HepG2 (cell line): ENCODE results near the gene TCF12. TPM values are rescaled to one million over a fixed set of nuclear protein-coding genes. Genes with fewer than 3 reads are reported as not detected.
A peak's percentile ranks its signal among the peaks of the same experiment; 100 is the strongest.

Source experiments
- CBX5 ChIP-seq: sonication (generic); formaldehyde crosslinking; IDR thresholded peaks from 2 replicates; pipeline ENCODE4 v1.4.0; 2020; ENCODE audit warnings: missing genetic modification reagents, borderline replicate concordance
- PAF1 ChIP-seq: IDR thresholded peaks from 2 replicates; pipeline ENCODE4 v1.6.1; 2016; ENCODE audit warnings: missing genetic modification reagents, missing compliant biosample characterization
- RBAK ChIP-seq: sonication (generic); formaldehyde crosslinking; IDR thresholded peaks from 2 replicates; pipeline ENCODE4 v1.5.1; 2020; ENCODE audit warnings: mild to moderate bottlenecking, missing genetic modification reagents
- SMAD1 ChIP-seq: sonication (generic); formaldehyde crosslinking; IDR thresholded peaks from 2 replicates; pipeline ENCODE4 v1.4.0; 2020; ENCODE audit warnings: missing genetic modification reagents, low read depth, mild to moderate bottlenecking, borderline replicate concordance
- SOX13 ChIP-seq, 3 experiments: fragments of 450-650 bp in 1 of 3; sonication (generic) in 1 of 3; formaldehyde crosslinking in 1 of 3; IDR thresholded peaks in 2 of 3; conservative IDR thresholded peaks in 1 of 3; 2 replicates each; pipeline versions ENCODE4 v1.5.0 to v1.6.1; 2016 to 2020; ENCODE audit warnings: antibody characterized with exemption in 1 of 3, mild to moderate bottlenecking in 1 of 3, missing compliant biosample characterization in 1 of 3, missing genetic modification reagents in 1 of 3, moderate library complexity in 1 of 3
- SP5 ChIP-seq: IDR thresholded peaks from 2 replicates; pipeline ENCODE4 v1.6.1; 2016; ENCODE audit warnings: low read depth, borderline replicate concordance
- TGIF2 ChIP-seq: IDR thresholded peaks from 2 replicates; pipeline ENCODE4 v1.6.1; 2016; ENCODE audit warnings: control low read depth, missing compliant biosample characterization
- ZKSCAN1 ChIP-seq: fragments of 150-350 bp; IDR thresholded peaks from 2 replicates; pipeline ENCODE4 v1.6.1; 2014; ENCODE audit warnings: low read length
- ZNF124 ChIP-seq: sonication (generic); formaldehyde crosslinking; IDR thresholded peaks from 2 replicates; pipeline ENCODE4 v1.4.0; 2020; ENCODE audit warnings: missing genetic modification reagents
- ZNF225 ChIP-seq: sonication (generic); formaldehyde crosslinking; IDR thresholded peaks from 2 replicates; pipeline ENCODE4 v1.4.0; 2020; ENCODE audit warnings: mild to moderate bottlenecking, missing genetic modification reagents
- ZNF468 ChIP-seq: sonication (generic); formaldehyde crosslinking; IDR thresholded peaks from 2 replicates; pipeline ENCODE4 v1.8.0; 2022; ENCODE audit warnings: mild to moderate bottlenecking, moderate library complexity, missing genetic modification reagents
- ZNF562 ChIP-seq: sonication (generic); formaldehyde crosslinking; IDR thresholded peaks from 2 replicates; pipeline ENCODE4 v1.8.0; 2022; ENCODE audit warnings: missing genetic modification reagents, borderline replicate concordance
- ZNF781 ChIP-seq: sonication (generic); formaldehyde crosslinking; IDR thresholded peaks from 2 replicates; pipeline ENCODE4 v1.5.1; 2020; ENCODE audit warnings: borderline replicate concordance, mild to moderate bottlenecking, missing genetic modification reagents; ENCODE audit errors: not compliant biosample characterization
- ZNF883 ChIP-seq: sonication (generic); formaldehyde crosslinking; IDR thresholded peaks from 2 replicates; pipeline ENCODE4 v1.5.1; 2020; ENCODE audit warnings: mild to moderate bottlenecking, missing genetic modification reagents; ENCODE audit errors: not compliant biosample characterization
- polyA plus RNA-seq, 8 experiments: library from polyadenylated mRNA; depleted of rRNA in 3 of 8; stranded (reverse) in 7 of 8; unstranded in 1 of 8; fragments of >200 nt; fragmentation: Illumina TruSeq in 4 of 8; extraction: Trizol in 4 of 8; gene quantifications; 2 replicates each; pipeline versions ENCODE4 v1.2.1 to v1.2.3, GENCODE V29; 2011 to 2016; ENCODE audit warnings: low read depth in 4 of 8, missing spikeins in 1 of 8, mixed read lengths in 1 of 8; ENCODE audit not compliant: insufficient read depth in 1 of 8
- total RNA-seq, 5 experiments: library from RNA; depleted of rRNA; stranded (reverse); fragments of >200 nt; fragmentation: Illumina TruSeq; extraction: Trizol; gene quantifications; 2 replicates each; pipeline ENCODE4 v1.2.3, GENCODE V29; 2016; ENCODE audit warnings: low read depth in 1 of 5
- TF ChIP-seq, protein P1 (sequence below): sonication (generic); formaldehyde crosslinking; IDR thresholded peaks from 2 replicates; pipeline ENCODE4 v1.9.0; 2022; ENCODE audit warnings: low read depth, missing genetic modification reagents
- TF ChIP-seq, protein P2 (sequence below): sonication (generic); formaldehyde crosslinking; conservative IDR thresholded peaks from 2 replicates; pipeline ENCODE4 v1.4.0; 2020; ENCODE audit warnings: mild to moderate bottlenecking, missing genetic modification reagents, moderate library complexity
- TF ChIP-seq, protein P3 (sequence below): sonication (generic); formaldehyde crosslinking; IDR thresholded peaks from 2 replicates; pipeline ENCODE4 v1.4.0; 2020; ENCODE audit warnings: missing genetic modification reagents, borderline replicate concordance
- TF ChIP-seq, protein P4 (sequence below): sonication (generic); formaldehyde crosslinking; IDR thresholded peaks from 2 replicates; pipeline ENCODE4 v1.4.0; 2020; ENCODE audit warnings: missing genetic modification reagents, mild to moderate bottlenecking, borderline replicate concordance

TCF12 gene
- total and polyA plus RNA-seq, 2 of the 13 experiments (the other 11 are each of a cell fraction or from before 2014, with no cell fraction given): 48.6 to 51.1 TPM

DNA sequence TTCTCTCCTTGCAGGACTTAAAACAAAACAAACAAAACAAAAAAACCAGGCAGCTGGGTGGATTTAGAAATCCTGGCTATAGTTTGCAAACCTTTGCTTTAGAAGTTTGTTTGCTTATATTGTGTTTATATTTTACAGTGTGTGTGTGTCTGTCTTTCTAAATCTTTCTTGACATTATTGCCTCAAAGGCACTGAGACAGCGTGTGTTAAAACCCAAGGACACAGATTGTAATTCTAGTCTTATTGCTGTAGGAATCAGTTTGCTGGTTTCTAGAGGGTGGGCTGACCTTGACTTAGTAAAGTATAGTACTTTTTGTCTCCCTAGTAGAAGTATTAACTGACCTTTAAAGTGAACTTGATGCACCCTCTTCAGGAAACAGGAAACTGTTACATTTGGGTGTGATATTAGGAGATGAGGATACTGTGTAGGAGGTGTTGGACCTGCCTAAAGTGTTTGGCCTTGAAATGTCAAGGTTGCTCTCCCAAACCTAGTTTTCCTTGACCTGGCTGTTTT lies 71.0 kb downstream of the TCF12 start (continued):
- TF ChIP-seq, protein P1, sequence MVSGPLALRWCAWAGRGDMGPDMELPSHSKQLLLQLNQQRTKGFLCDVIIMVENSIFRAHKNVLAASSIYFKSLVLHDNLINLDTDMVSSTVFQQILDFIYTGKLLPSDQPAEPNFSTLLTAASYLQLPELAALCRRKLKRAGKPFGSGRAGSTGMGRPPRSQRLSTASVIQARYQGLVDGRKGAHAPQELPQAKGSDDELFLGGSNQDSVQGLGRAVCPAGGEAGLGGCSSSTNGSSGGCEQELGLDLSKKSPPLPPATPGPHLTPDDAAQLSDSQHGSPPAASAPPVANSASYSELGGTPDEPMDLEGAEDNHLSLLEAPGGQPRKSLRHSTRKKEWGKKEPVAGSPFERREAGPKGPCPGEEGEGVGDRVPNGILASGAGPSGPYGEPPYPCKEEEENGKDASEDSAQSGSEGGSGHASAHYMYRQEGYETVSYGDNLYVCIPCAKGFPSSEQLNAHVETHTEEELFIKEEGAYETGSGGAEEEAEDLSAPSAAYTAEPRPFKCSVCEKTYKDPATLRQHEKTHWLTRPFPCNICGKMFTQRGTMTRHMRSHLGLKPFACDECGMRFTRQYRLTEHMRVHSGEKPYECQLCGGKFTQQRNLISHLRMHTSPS: no peak
- TF ChIP-seq SP5 (CRISPR knock-in tag): no peak
- no peak for TF ChIP-seq ZNF562 (CRISPR knock-in tag)
- no peak for TF ChIP-seq ZKSCAN1
- TF ChIP-seq, protein P2, sequence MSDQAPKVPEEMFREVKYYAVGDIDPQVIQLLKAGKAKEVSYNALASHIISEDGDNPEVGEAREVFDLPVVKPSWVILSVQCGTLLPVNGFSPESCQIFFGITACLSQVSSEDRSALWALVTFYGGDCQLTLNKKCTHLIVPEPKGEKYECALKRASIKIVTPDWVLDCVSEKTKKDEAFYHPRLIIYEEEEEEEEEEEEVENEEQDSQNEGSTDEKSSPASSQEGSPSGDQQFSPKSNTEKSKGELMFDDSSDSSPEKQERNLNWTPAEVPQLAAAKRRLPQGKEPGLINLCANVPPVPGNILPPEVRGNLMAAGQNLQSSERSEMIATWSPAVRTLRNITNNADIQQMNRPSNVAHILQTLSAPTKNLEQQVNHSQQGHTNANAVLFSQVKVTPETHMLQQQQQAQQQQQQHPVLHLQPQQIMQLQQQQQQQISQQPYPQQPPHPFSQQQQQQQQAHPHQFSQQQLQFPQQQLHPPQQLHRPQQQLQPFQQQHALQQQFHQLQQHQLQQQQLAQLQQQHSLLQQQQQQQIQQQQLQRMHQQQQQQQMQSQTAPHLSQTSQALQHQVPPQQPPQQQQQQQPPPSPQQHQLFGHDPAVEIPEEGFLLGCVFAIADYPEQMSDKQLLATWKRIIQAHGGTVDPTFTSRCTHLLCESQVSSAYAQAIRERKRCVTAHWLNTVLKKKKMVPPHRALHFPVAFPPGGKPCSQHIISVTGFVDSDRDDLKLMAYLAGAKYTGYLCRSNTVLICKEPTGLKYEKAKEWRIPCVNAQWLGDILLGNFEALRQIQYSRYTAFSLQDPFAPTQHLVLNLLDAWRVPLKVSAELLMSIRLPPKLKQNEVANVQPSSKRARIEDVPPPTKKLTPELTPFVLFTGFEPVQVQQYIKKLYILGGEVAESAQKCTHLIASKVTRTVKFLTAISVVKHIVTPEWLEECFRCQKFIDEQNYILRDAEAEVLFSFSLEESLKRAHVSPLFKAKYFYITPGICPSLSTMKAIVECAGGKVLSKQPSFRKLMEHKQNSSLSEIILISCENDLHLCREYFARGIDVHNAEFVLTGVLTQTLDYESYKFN (CRISPR knock-in tag): peak; percentile 69
- TF ChIP-seq ZNF468: no peak
- TF ChIP-seq, protein P3, sequence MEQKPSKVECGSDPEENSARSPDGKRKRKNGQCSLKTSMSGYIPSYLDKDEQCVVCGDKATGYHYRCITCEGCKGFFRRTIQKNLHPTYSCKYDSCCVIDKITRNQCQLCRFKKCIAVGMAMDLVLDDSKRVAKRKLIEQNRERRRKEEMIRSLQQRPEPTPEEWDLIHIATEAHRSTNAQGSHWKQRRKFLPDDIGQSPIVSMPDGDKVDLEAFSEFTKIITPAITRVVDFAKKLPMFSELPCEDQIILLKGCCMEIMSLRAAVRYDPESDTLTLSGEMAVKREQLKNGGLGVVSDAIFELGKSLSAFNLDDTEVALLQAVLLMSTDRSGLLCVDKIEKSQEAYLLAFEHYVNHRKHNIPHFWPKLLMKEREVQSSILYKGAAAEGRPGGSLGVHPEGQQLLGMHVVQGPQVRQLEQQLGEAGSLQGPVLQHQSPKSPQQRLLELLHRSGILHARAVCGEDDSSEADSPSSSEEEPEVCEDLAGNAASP: no peak
- no peak for TF ChIP-seq SOX13 (IDR thresholded peaks at IDR 0.05)
- peak in 1 of 2 experiments; percentile 76; a peak in 2 of 4 replicates for TF ChIP-seq SOX13 (CRISPR knock-in tag; conservative IDR thresholded peaks at IDR 0.05 in 1 of 2, IDR thresholded peaks at IDR 0.05 in 1 of 2)
- TF ChIP-seq PAF1 (CRISPR knock-in tag): no peak
- no peak for TF ChIP-seq ZNF883
- TF ChIP-seq CBX5 (CRISPR knock-in tag): no peak
- TF ChIP-seq ZNF124 (CRISPR knock-in tag): 0 out of 2 replicates have a peak, but pooled peaks have one; percentile 27
- TF ChIP-seq ZNF225 (CRISPR knock-in tag): no peak
- no peak for TF ChIP-seq TGIF2 (CRISPR knock-in tag)
- TF ChIP-seq, protein P4, sequence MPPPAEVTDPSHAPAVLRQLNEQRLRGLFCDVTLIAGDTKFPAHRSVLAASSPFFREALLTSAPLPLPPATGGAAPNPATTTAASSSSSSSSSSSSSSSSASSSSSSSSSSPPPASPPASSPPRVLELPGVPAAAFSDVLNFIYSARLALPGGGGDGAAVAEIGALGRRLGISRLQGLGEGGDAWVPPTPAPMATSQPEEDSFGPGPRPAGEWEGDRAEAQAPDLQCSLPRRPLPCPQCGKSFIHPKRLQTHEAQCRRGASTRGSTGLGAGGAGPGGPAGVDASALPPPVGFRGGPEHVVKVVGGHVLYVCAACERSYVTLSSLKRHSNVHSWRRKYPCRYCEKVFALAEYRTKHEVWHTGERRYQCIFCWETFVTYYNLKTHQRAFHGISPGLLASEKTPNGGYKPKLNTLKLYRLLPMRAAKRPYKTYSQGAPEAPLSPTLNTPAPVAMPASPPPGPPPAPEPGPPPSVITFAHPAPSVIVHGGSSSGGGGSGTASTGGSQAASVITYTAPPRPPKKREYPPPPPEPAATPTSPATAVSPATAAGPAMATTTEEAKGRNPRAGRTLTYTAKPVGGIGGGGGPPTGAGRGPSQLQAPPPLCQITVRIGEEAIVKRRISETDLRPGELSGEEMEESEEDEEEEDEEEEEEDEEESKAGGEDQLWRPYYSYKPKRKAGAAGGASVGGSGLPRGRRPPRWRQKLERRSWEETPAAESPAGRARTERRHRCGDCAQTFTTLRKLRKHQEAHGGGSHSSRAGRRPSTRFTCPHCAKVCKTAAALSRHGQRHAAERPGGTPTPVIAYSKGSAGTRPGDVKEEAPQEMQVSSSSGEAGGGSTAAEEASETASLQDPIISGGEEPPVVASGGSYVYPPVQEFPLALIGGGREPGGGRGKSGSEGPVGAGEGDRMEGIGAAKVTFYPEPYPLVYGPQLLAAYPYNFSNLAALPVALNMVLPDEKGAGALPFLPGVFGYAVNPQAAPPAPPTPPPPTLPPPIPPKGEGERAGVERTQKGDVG (CRISPR knock-in tag): no peak
- TF ChIP-seq ZNF781 (CRISPR knock-in tag): no peak
- TF ChIP-seq SMAD1 (CRISPR knock-in tag): no peak
- no peak for TF ChIP-seq RBAK
